SK-N-SH (cell line): Measurements from ENCODE around the gene SRA1.

Source experiments
- POLR2AphosphoS5 ChIP-seq: IDR thresholded peaks from 2 replicates; pipeline ENCODE4 v1.6.1; 2012; ENCODE audit warnings: low read depth, low read length
- TF ChIP-seq, protein P1 (sequence below): fragments of 200-600 bp; sonication (generic); IDR thresholded peaks from 2 replicates; pipeline ENCODE4 v1.6.1; 2017; ENCODE audit warnings: antibody characterized with exemption, mild to moderate bottlenecking, moderate library complexity
- TF ChIP-seq, protein P2 (sequence below): fragments of 150-350 bp; IDR thresholded peaks from 2 replicates; pipeline ENCODE4 v1.6.1; 2017; ENCODE audit warnings: antibody characterized with exemption, low read length, low read depth, borderline replicate concordance

DNA sequence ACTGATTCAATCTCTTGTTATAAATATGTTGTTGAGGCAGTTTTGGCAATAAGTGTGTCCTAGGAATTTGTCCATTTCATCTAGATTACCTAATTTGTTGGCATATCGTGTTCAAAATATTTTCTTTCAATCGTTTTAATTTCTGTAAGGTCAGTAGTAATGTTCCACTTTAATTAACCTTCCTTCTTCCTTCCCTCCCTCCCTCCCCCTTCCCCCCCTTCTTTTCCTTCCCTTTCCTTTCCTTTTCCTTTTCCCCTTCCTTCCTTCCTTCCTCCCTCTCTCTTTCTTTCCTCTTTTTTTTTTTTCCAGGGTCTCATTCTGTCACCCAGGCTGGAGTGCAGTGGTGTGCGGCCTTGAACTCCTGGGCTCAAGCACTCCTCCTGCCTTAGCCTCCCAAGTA is 48.6 kb upstream of the SRA1 start:
- TF ChIP-seq, protein P1, sequence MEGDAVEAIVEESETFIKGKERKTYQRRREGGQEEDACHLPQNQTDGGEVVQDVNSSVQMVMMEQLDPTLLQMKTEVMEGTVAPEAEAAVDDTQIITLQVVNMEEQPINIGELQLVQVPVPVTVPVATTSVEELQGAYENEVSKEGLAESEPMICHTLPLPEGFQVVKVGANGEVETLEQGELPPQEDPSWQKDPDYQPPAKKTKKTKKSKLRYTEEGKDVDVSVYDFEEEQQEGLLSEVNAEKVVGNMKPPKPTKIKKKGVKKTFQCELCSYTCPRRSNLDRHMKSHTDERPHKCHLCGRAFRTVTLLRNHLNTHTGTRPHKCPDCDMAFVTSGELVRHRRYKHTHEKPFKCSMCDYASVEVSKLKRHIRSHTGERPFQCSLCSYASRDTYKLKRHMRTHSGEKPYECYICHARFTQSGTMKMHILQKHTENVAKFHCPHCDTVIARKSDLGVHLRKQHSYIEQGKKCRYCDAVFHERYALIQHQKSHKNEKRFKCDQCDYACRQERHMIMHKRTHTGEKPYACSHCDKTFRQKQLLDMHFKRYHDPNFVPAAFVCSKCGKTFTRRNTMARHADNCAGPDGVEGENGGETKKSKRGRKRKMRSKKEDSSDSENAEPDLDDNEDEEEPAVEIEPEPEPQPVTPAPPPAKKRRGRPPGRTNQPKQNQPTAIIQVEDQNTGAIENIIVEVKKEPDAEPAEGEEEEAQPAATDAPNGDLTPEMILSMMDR = no peak
- no peak for TF ChIP-seq POLR2AphosphoS5
- TF ChIP-seq, protein P2, sequence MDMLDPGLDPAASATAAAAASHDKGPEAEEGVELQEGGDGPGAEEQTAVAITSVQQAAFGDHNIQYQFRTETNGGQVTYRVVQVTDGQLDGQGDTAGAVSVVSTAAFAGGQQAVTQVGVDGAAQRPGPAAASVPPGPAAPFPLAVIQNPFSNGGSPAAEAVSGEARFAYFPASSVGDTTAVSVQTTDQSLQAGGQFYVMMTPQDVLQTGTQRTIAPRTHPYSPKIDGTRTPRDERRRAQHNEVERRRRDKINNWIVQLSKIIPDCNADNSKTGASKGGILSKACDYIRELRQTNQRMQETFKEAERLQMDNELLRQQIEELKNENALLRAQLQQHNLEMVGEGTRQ = no peak
